DMS53 (cell line): ENCODE data around the gene INO80D.
A peak's percentile ranks its signal among the peaks of the same experiment; 100 is the strongest.
"Not testable (repeated sequence)": the region's sequence is repeated elsewhere in the genome, so short reads cannot be mapped to it uniquely, and the experiment has no call there.

Experiments
- DNase-seq: peaks from one replicate; lab custom pipeline; 2025; lab: John Stamatoyannopoulos, UW

The INO80D gene

GRCh38 chr2:206031162-206031784 is 54.7 kb downstream of the INO80D start:
- no peak for DNase-seq

- no peak for DNase-seq
These were observed 57.9 kb downstream of the INO80D start for GRCh38 chr2:206028101-206028500.

GRCh38 chr2:206023183-206023582 is 62.8 kb downstream of the INO80D start:
- DNase-seq, result no peak

- DNase-seq, result peak; percentile 16
These were observed 65.8 kb downstream of the INO80D start for GRCh38 chr2:206020171-206020570.

- peak; percentile 5 for DNase-seq
These were observed 70.2 kb downstream of the INO80D start for GRCh38 chr2:206015746-206016145.

GRCh38 chr2:206011795-206012194 is 74.2 kb downstream of the INO80D start:
- no peak for DNase-seq

GRCh38 chr2:206011018-206011614 is 74.9 kb downstream of the INO80D start:
- DNase-seq, result no peak

GRCh38 chr2:206004004-206004693 is 81.8 kb downstream of the INO80D start:
- peak; percentile 53 for DNase-seq

- no peak for DNase-seq
These were observed 83.5 kb downstream of the INO80D start for GRCh38 chr2:206002440-206002839.

- DNase-seq, result no peak
These were observed 84.1 kb downstream of the INO80D start for GRCh38 chr2:206001912-206002311.

- DNase-seq, result no peak
These were observed 85.2 kb downstream of the INO80D start for GRCh38 chr2:206000776-206001175.

- DNase-seq, result no peak
These were observed 87.4 kb downstream of the INO80D start for GRCh38 chr2:205998583-205998982.

- no peak for DNase-seq
These were observed 89.8 kb downstream of the INO80D start for GRCh38 chr2:205996161-205996560.

- no peak for DNase-seq
These were observed 90.7 kb downstream of the INO80D start for GRCh38 chr2:205995260-205995659.

- no peak for DNase-seq
These were observed 91.6 kb downstream of the INO80D start for GRCh38 chr2:205994344-205994743.

- DNase-seq, result no peak
These were observed 95.9 kb downstream of the INO80D start for GRCh38 chr2:205990104-205990503.

GRCh38 chr2:205989271-205990071 is 96.5 kb downstream of the INO80D start:
- no peak for DNase-seq

- DNase-seq, result not testable (repeated sequence)
These were observed 97.3 kb downstream of the INO80D start for GRCh38 chr2:205988681-205989080.

GRCh38 chr2:205988274-205988673 is 97.7 kb downstream of the INO80D start:
- no peak for DNase-seq

- DNase-seq, result not testable (repeated sequence)
These were observed 99.6 kb downstream of the INO80D start for GRCh38 chr2:205986334-205986733.

- DNase-seq, result no peak
These were observed 101.6 kb downstream of the INO80D start for GRCh38 chr2:205984381-205984780.

GRCh38 chr2:205982776-205983327 is 103.1 kb downstream of the INO80D start:
- no peak for DNase-seq
